HEK293 (cell line): Measurements from ENCODE around the gene CPT1A.

Experiments used
- MZF1 ChIP-seq: fragments of 450-650 bp; formaldehyde crosslinking; IDR thresholded peaks from 2 replicates; pipeline ENCODE4 v1.5.1; 2017; ENCODE audit warnings: missing biosample characterization, missing genetic modification characterization, borderline replicate concordance
- SETDB1 ChIP-seq: IDR thresholded peaks from one replicate; pipeline ENCODE4 v1.6.1; 2017; ENCODE audit warnings: mild to moderate bottlenecking, low read length, moderate library complexity, mixed read lengths; ENCODE audit not compliant: insufficient read length
- TCF7L2 ChIP-seq: IDR thresholded peaks from 2 replicates; pipeline ENCODE4 v1.6.1; 2011; ENCODE audit warnings: low read depth, mild to moderate bottlenecking, inconsistent platforms, low read length, moderate library complexity, borderline replicate concordance
- ZBTB17 ChIP-seq: fragments of 450-650 bp; formaldehyde crosslinking; IDR thresholded peaks from 2 replicates; pipeline ENCODE4 v1.5.1; 2016; ENCODE audit warnings: missing biosample characterization, missing genetic modification characterization
- ZNF211 ChIP-seq: fragments of 450-650 bp; formaldehyde crosslinking; IDR thresholded peaks from 2 replicates; pipeline ENCODE4 v1.5.1; 2016; ENCODE audit warnings: low read depth, missing biosample characterization, missing genetic modification characterization
- ZNF701 ChIP-seq: fragments of 450-650 bp; formaldehyde crosslinking; IDR thresholded peaks from 2 replicates; pipeline ENCODE4 v1.5.1; 2016; ENCODE audit warnings: missing biosample characterization, missing genetic modification characterization
- ZNF776 ChIP-seq: fragments of 450-650 bp; formaldehyde crosslinking; IDR thresholded peaks from 2 replicates; pipeline ENCODE4 v1.5.0; 2017; ENCODE audit warnings: missing biosample characterization, missing genetic modification characterization, borderline replicate concordance
- ZSCAN30 ChIP-seq: fragments of 450-650 bp; IDR thresholded peaks from 2 replicates; pipeline ENCODE4 v1.5.1; 2018; ENCODE audit warnings: missing biosample characterization, mild to moderate bottlenecking, missing genetic modification characterization, moderate library complexity
- TF ChIP-seq, protein P1 (sequence below): fragments of 450-650 bp; formaldehyde crosslinking; IDR thresholded peaks from 2 replicates; pipeline ENCODE4 v1.5.1; 2016; ENCODE audit warnings: missing biosample characterization, missing genetic modification characterization
- TF ChIP-seq, protein P2 (sequence below): fragments of 450-650 bp; formaldehyde crosslinking; IDR thresholded peaks from 2 replicates; pipeline ENCODE4 v1.5.1; 2017; ENCODE audit warnings: missing biosample characterization, missing genetic modification characterization
- TF ChIP-seq, protein P3 (sequence below): fragments of 450-650 bp; formaldehyde crosslinking; IDR thresholded peaks from 2 replicates; pipeline ENCODE4 v1.5.1; 2016; ENCODE audit warnings: missing biosample characterization, missing genetic modification characterization

DNA sequence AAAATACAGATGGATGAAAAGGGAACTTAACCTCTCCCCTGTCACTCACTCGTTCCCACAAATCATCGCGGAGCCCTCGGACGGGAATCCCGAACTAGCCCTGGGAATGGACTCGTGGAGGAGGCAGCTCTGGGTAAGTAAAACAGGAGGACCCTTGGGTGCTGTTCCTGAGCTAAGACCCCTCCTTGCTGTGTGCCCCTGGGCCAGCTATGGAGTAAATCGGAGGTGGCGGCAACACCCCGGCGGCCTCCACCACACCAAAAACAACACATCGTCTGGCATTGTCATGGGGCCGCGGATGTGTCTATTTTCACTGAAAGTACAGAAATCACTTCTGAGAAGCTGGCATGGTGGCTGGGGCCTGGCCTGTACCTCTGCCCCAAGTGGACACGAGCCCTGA lies 12.1 kb downstream of the CPT1A start:
- TF ChIP-seq, protein P1, sequence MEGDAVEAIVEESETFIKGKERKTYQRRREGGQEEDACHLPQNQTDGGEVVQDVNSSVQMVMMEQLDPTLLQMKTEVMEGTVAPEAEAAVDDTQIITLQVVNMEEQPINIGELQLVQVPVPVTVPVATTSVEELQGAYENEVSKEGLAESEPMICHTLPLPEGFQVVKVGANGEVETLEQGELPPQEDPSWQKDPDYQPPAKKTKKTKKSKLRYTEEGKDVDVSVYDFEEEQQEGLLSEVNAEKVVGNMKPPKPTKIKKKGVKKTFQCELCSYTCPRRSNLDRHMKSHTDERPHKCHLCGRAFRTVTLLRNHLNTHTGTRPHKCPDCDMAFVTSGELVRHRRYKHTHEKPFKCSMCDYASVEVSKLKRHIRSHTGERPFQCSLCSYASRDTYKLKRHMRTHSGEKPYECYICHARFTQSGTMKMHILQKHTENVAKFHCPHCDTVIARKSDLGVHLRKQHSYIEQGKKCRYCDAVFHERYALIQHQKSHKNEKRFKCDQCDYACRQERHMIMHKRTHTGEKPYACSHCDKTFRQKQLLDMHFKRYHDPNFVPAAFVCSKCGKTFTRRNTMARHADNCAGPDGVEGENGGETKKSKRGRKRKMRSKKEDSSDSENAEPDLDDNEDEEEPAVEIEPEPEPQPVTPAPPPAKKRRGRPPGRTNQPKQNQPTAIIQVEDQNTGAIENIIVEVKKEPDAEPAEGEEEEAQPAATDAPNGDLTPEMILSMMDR (tag by site-specific recombination): no peak
- TF ChIP-seq ZNF776 (tag by site-specific recombination) (no peak), SETDB1 (no peak), ZNF701 (no peak), MZF1 (no peak), ZNF211 (tag by site-specific recombination) (no peak), ZSCAN30 (tag by site-specific recombination) (no peak), ZBTB17 (no peak), TCF7L2 (no peak)
- TF ChIP-seq, protein P2, sequence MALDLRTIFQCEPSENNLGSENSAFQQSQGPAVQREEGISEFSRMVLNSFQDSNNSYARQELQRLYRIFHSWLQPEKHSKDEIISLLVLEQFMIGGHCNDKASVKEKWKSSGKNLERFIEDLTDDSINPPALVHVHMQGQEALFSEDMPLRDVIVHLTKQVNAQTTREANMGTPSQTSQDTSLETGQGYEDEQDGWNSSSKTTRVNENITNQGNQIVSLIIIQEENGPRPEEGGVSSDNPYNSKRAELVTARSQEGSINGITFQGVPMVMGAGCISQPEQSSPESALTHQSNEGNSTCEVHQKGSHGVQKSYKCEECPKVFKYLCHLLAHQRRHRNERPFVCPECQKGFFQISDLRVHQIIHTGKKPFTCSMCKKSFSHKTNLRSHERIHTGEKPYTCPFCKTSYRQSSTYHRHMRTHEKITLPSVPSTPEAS (tag by site-specific recombination): no peak
- TF ChIP-seq, protein P3, sequence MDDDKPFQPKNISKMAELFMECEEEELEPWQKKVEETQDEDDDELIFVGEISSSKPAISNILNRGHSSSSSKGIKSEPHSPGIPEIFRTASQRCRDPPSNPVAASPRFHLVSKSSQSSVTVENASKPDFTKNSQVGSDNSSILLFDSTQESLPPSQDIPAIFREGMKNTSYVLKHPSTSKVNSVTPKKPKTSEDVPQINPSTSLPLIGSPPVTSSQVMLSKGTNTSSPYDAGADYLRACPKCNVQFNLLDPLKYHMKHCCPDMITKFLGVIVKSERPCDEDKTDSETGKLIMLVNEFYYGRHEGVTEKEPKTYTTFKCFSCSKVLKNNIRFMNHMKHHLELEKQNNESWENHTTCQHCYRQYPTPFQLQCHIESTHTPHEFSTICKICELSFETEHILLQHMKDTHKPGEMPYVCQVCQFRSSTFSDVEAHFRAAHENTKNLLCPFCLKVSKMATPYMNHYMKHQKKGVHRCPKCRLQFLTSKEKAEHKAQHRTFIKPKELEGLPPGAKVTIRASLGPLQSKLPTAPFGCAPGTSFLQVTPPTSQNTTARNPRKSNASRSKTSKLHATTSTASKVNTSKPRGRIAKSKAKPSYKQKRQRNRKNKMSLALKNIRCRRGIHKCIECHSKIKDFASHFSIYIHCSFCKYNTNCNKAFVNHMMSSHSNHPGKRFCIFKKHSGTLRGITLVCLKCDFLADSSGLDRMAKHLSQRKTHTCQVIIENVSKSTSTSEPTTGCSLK (tag by site-specific recombination): no peak
